GM12873 (cell line): ENCODE data around the gene SPRY4.

ENCODE experiments used
- TF ChIP-seq, protein P1 (sequence below): IDR thresholded peaks from 2 replicates; pipeline ENCODE4 v1.5.1; 2012; ENCODE audit warnings: low read depth, mild to moderate bottlenecking, moderate library complexity, low read length, control low read depth; ENCODE audit not compliant: insufficient read depth; ENCODE audit errors: missing control alignments

The SPRY4 gene

DNA sequence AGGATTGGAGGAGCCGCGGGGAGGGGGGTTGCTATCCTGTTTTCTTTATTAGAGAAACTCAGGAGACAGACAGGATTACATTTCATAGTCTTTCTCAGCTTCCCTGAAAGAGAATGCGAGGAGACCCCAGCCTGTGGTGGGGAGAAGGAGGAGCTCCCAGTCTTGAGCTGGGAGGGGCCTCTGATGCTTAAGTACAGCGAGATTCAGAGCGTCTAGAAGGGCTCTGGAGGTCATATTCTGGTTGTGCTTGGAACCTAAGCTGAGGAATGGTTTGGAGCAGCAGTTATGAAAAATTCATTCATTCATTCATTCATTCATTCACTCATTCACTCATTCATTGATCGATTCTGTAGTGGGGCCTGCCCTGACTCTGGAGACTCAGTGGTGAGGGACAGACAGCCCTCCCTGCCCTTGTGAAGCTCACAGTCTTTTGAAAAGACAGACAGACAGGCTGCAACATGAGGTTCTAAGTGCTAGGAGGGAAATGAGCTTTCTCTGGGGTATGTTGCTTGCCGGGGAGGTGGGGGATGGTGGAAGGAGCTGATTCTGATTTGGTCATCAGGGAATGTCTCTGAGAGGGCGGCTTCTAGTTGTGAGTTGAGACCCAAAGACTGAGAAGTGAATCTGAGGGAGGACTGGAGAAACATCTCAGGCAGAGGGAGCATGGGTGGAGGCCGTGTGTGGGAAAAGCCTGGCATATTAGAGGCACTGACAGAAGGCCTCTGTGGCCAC lies 2.5 kb upstream of the SPRY4 start:
- TF ChIP-seq, protein P1, sequence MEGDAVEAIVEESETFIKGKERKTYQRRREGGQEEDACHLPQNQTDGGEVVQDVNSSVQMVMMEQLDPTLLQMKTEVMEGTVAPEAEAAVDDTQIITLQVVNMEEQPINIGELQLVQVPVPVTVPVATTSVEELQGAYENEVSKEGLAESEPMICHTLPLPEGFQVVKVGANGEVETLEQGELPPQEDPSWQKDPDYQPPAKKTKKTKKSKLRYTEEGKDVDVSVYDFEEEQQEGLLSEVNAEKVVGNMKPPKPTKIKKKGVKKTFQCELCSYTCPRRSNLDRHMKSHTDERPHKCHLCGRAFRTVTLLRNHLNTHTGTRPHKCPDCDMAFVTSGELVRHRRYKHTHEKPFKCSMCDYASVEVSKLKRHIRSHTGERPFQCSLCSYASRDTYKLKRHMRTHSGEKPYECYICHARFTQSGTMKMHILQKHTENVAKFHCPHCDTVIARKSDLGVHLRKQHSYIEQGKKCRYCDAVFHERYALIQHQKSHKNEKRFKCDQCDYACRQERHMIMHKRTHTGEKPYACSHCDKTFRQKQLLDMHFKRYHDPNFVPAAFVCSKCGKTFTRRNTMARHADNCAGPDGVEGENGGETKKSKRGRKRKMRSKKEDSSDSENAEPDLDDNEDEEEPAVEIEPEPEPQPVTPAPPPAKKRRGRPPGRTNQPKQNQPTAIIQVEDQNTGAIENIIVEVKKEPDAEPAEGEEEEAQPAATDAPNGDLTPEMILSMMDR = no peak

- TF ChIP-seq, protein P1 = no peak
Observed at GRCh38 chr5:142326480-142326938, 1.7 kb upstream of the SPRY4 start.

GRCh38 chr5:142325725-142326479 lies 1.1 kb upstream of the SPRY4 start:
- TF ChIP-seq, protein P1 = no peak

DNA sequence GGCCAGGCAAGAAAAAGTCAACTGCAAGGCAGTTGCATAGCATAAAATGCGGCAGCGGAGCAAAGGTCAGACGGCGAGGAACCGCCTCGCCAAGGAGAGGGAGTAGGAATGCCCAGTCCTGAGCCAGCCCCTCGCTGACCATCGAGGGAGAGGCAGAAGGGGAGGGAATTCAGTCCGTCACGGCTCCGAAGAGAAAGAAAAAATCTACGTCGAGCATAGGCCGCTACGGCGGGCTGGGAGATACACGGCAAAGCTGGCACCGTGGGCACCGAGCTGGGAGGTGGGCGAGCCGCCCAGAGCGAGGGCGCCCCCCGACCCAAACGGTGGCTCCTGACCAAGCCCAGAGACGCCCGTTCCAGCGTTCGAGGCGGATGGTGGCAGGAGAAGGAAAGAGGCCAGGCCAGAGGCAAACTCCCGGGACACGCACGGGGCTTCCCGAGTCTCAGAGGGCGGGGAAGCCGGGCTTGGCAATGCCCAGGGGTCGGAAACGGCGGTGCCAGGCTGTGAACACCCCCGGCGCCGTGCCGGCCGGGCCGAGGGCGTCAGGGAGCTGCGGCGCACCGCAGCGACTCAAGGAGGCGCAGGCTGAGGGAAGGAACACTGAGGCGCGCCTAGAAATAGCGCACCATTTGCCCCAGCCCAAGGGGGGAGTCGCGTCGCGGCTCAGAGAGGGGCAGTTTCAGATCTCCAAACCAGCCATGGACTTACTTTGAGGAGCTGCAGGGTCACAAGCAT lies 518 bp downstream of the SPRY4 start:
- TF ChIP-seq, protein P1 = peak; percentile 30

DNA sequence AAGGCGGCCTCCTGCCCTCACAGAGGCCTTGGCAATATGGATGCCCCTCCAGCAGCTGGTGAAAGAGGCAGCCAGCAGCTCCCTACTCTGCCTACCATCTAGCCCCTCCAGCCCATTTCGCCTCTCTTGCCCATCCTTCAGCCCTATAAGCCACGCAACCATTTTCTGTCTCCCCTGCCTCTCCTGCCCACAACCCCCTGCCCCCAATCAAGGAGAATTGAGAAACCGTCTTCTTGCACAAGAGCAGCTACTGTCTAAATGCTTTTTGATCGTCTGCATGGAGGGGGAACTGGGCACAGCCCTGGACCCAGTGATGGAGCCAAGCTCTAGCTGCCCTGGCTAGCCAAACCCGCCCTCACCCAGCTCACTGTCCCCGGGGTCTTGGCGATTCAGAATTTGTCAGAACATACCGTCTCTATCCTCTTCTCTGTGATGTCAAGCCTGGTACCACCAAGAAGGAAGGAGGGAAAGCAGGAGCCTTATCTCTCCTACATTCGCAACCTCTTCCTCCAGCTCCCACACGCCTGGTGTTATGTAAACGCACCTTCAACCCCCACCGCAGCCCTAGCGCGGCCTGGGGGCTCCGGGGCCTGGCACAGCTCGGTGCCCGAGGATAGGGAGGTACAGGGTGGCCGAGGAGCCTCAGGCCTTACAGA lies 1.2 kb downstream of the SPRY4 start:
- TF ChIP-seq, protein P1 = no peak

- TF ChIP-seq, protein P1 = no peak
Observed at GRCh38 chr5:142322747-142323479, 1.9 kb downstream of the SPRY4 start.
